AG04449 (cell line): ENCODE data around the gene LRRN4CL.
"Not testable (repeated sequence)": the region's sequence is repeated elsewhere in the genome, so short reads cannot be mapped to it uniquely, and the experiment has no call there.

ENCODE experiments used
- CTCF ChIA-PET: fragments of 350-600 bp; formaldehyde crosslinking; extraction: SDS; loops from one replicate; lab custom pipeline; 2021; ENCODE audit warnings: antibody characterized with exemption; lab: Yijun Ruan, JAX
- POLR2A ChIA-PET: fragments of 400-600, 350-600 bp; formaldehyde crosslinking; extraction: SDS; loops from one replicate; lab custom pipeline; 2020; ENCODE audit warnings: antibody characterized with exemption, inconsistent platforms; lab: Yijun Ruan, JAX
- DNase-seq: peaks from one replicate; pipeline ENCODE4 v3.0.0-alpha.2; 2010; ENCODE audit warnings: low read depth, low spot score
- H3K4me3 ChIP-seq: 2 replicates; pipeline ENCODE4 v1.5.1; 2011; ENCODE audit warnings: low read depth, mild to moderate bottlenecking, control low read depth, low read length
- TF ChIP-seq, protein P1 (sequence below): IDR thresholded peaks from one replicate; pipeline ENCODE4 v1.5.1; 2011; ENCODE audit warnings: mild to moderate bottlenecking, moderate library complexity, low read length, control low read depth, inconsistent platforms; ENCODE audit not compliant: insufficient read depth; ENCODE audit errors: missing control alignments

The LRRN4CL gene

DNA sequence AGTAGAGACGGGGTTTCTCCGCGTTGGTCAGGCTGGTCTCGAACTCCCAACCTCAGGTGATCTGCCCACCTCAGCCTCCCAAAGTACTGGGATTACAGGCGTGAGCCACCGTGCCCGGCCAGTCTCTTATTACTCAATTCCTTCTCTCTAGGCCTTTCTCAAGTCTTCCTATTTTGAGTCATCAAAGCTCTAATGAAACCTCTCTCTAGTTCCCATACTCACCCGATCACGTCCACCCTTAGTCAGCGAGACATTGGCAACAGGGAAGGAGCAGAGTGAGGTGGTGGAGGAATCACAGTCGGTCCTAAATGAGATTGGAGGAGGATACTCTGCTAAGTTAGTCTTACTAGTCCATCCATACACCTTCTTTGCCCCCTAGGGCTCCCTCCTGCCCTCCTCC lies 12.9 kb upstream of the LRRN4CL start:
- ChIA-PET CTCF (interaction anchor here (1.4 to 11.2 kb wide), 2 partner anchors 10 to 21 kb away, joined by 5 to 152 read pairs; partner anchors contain the start of gene LRRN4CL), POLR2A (no interaction called here)
- DNase-seq, result no peak
- TF ChIP-seq, protein P1, sequence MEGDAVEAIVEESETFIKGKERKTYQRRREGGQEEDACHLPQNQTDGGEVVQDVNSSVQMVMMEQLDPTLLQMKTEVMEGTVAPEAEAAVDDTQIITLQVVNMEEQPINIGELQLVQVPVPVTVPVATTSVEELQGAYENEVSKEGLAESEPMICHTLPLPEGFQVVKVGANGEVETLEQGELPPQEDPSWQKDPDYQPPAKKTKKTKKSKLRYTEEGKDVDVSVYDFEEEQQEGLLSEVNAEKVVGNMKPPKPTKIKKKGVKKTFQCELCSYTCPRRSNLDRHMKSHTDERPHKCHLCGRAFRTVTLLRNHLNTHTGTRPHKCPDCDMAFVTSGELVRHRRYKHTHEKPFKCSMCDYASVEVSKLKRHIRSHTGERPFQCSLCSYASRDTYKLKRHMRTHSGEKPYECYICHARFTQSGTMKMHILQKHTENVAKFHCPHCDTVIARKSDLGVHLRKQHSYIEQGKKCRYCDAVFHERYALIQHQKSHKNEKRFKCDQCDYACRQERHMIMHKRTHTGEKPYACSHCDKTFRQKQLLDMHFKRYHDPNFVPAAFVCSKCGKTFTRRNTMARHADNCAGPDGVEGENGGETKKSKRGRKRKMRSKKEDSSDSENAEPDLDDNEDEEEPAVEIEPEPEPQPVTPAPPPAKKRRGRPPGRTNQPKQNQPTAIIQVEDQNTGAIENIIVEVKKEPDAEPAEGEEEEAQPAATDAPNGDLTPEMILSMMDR, result no peak
- H3K4me3 ChIP-seq, result no peak overlapping the region

DNA sequence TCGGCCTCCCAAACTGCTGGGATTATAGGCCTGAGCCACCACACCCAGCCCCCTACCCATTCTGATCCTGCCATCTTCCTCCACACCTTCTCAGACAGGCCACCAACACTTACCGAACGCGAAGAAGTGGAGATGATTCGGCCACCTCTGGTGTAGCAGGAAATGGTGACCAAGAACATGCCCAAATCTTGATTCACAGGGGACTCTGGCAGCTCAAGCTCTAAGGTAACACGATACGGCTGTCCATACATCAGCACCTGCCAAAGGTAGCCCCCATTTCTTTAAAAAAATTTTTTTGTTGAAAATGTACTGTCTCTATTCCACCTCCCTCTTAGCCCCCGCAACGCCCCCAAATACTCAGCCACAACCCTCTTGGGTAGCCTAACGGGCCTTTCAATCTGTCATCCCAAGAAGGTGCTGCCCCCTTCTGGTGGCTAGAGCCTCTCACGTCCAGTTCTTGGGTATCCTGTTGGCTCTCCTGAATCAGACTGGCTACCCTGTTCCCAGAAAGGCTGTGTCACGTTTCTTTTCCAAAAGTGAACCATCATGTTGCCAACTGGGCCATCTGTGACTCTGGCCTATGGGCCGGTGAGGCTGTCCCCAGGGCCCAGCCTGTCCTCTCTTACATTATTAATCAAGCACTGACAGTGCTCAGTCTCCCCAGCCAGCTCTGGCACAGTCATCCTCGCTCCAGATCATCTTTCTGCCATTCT lies 5.3 kb upstream of the LRRN4CL start:
- ChIA-PET CTCF (interaction anchor here (0.6 to 10.7 kb wide), 24 partner anchors 10 to 313 kb away, joined by 3 to 152 read pairs (median 4); partner anchors contain the start of genes BSCL2, C11orf98, CSKMT and GNG3), POLR2A (interaction anchor here (0.6 to 1.8 kb wide), 4 partner anchors 10 to 30 kb away, joined by 3 to 6 read pairs (median 4); partner anchors contain the start of genes C11orf98, CSKMT and LBHD1)
- TF ChIP-seq, protein P1, result peak; percentile 84
- DNase-seq, result no peak
- no peak overlapping the region for H3K4me3 ChIP-seq

DNA sequence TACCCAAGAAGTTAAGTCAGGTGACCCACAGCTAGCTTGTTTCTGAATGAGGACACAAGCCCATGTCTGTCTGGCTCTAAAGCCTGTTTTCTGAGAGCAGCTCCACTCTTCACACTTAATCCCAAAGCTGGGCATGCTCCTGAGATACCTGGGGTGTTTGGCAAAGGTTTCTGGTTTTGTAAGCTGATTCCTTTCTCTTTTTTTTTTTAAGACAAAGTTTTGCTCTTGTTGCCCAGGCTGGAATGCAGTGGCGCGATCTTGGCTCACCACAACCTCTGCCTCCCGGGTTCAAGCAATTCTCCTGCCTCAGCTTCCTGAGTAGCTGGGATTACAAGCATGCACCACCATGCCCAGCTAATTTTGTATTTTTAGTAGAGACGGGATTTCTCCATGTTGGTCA lies 4.3 kb upstream of the LRRN4CL start:
- DNase-seq, H3K4me3 ChIP-seq: not testable (repeated sequence)
- ChIA-PET CTCF (interaction anchor here (0.5 to 10.7 kb wide), 15 partner anchors 11 to 312 kb away, joined by 3 to 152 read pairs (median 6); partner anchors contain the start of genes BSCL2, C11orf98, CSKMT and GNG3), POLR2A (interaction anchor here (0.8 to 1.8 kb wide), 3 partner anchors 11 to 29 kb away, joined by 3 to 6 read pairs (median 5); partner anchors contain the start of genes C11orf98, CSKMT and LBHD1)

DNA sequence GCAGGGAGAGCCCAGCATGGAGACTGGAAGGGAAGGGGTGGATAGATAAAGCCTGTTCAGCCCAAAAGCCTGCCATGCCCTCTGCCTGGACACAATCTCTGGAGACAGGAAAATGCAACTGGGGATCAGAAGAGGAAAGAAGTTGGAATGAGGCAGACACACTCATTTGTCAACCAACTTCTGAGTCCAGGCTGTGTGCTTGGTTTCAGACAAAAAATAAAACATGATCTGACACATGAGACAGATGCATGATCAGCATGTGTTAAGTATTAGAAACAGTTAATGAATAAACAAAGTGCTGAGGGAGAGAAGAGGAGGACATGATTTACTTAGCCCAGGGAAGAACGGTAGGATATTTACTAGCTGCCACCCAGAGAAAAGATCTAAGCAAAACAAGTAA lies 839 bp downstream of the LRRN4CL start:
- ChIA-PET CTCF (interaction anchor here (1.2 to 10.7 kb wide), 7 partner anchors 7 to 295 kb away, joined by 3 to 152 read pairs (median 8); partner anchors contain the start of genes BSCL2, GNG3, LBHD1 and UBXN1), POLR2A (interaction anchor here (2.0 to 3.6 kb wide), 4 partner anchors 18 to 153 kb away, joined by 6 to 43 read pairs (median 12); partner anchors contain the start of genes BSCL2, C11orf98 and CSKMT)
- peak overlapping the region; percentile 9; the same call in 1 of the 2 replicates for H3K4me3 ChIP-seq
- TF ChIP-seq, protein P1, result no peak
- no peak for DNase-seq

DNA sequence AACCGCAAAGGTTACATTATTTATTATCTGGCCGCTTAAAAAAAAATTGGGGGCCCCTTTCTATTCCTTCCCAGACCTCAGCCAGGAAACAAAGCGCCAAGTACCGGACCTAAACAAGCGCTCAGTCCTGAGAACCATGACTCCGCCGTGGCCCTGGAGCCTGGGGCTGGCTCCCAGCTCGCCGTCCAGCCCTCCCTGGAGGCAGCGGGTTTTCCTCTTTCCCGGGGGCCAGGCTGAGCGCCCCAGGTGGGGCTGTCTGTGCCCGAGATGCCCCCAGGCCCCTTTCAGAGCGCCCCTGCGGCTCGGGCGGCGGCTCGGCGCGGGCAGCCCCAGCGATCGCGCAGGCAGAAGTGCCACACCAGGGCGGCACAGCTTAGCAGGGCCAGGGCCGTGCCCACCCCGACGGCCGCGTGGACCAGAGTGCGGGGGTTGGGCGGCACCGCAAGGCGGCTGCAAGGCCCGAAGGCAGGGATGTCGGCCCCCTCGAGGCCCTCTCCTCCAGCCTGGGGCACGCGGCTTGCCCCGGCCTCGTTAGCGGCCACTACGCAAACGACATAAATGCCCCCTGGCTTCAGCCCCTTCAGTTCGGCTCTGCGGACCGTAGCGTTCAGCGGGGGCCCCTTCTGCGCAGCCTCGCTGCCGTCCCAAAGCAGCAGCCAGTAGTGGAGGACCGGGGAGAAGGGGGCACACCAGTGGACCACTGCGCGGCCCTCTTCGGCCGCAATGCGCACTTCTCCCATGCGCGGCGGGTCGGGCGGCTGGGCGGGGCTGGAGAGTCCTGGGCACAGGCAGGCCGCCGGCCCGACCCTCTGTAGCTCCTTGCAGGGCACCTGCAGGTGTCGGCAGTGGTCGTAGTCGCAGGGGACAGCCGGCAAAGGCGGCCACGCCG lies 1.6 kb downstream of the LRRN4CL start:
- POLR2A ChIA-PET, result interaction anchor here (1.1 to 3.6 kb wide), 2 partner anchors 23 kb away, joined by 3 to 43 read pairs; partner anchors contain the start of genes C11orf98 and CSKMT
- CTCF ChIA-PET, result interaction anchor here (1.1 to 10.7 kb wide), 7 partner anchors 6 to 294 kb away, joined by 3 to 152 read pairs (median 6); partner anchors contain the start of genes BSCL2, GNG3, LBHD1 and UBXN1
- no peak for DNase-seq
- TF ChIP-seq, protein P1, result no peak
- peak overlapping the region; percentile 9; the same call in 1 of the 2 replicates for H3K4me3 ChIP-seq

DNA sequence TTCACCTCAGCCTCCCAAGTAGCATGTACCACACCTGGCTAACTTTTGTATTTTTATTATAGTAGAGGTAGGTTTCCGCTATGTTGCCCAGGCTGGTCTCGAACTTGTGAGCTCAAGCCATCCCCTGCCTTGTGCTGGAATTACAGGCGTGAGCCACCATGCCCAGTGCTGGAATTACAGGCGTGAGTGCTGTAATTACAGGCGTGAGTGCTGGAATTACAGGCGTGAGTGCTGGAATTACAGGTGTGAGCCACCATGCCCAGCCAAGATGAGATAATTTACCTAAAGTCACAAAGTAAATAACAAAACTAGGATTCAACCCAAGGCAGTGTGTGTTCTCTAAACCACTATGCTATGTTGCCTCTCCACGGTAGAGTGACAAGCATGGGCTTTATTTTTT lies 6.8 kb downstream of the LRRN4CL start:
- CTCF ChIA-PET, result interaction anchor here (0.7 to 7.4 kb wide), 2 partner anchors 10 to 112 kb away, joined by 3 to 128 read pairs; partner anchors contain the start of gene LRRN4CL
- TF ChIP-seq, protein P1, result no peak
- POLR2A ChIA-PET, result no interaction called here
- no peak for DNase-seq
- no peak overlapping the region for H3K4me3 ChIP-seq
